ENCODE data around the gene HIVEP1.
"Not testable (repeated sequence)": the region's sequence is repeated elsewhere in the genome, so short reads cannot be mapped to it uniquely, and the experiment has no call there.

HIVEP1 gene

GRCh38 chr6:12090714-12091113 is 78.6 kb downstream of the HIVEP1 start:
- DNase-seq (ENCODE audit: low read depth) = no peak

GRCh38 chr6:12092762-12093161 is 80.7 kb downstream of the HIVEP1 start:
- no peak for DNase-seq (ENCODE audit: low read depth)

- no peak for DNase-seq (ENCODE audit: low read depth)
Measured at GRCh38 chr6:12094689-12095088, 82.6 kb downstream of the HIVEP1 start.

- DNase-seq (ENCODE audit: low read depth) = no peak
Measured at GRCh38 chr6:12096342-12096741, 84.2 kb downstream of the HIVEP1 start.

GRCh38 chr6:12097791-12098190 is 85.7 kb downstream of the HIVEP1 start:
- DNase-seq (ENCODE audit: low read depth) = no peak

GRCh38 chr6:12099623-12100338 is 87.7 kb downstream of the HIVEP1 start:
- no peak for DNase-seq (ENCODE audit: low read depth)

GRCh38 chr6:12101048-12101447 is 88.9 kb downstream of the HIVEP1 start:
- DNase-seq (ENCODE audit: low read depth) = no peak

GRCh38 chr6:12101653-12102312 is 89.7 kb downstream of the HIVEP1 start:
- DNase-seq (ENCODE audit: low read depth) = no peak

GRCh38 chr6:12102350-12102749 is 90.2 kb downstream of the HIVEP1 start:
- no peak for DNase-seq (ENCODE audit: low read depth)

- DNase-seq (ENCODE audit: low read depth) = no peak
Measured at GRCh38 chr6:12103158-12103557, 91.0 kb downstream of the HIVEP1 start.

- DNase-seq (ENCODE audit: low read depth) = no peak
Measured at GRCh38 chr6:12105271-12105670, 93.2 kb downstream of the HIVEP1 start.

GRCh38 chr6:12108376-12108775 is 96.3 kb downstream of the HIVEP1 start:
- not testable (repeated sequence) for DNase-seq (ENCODE audit: low read depth)

GRCh38 chr6:12110523-12111362 is 98.6 kb downstream of the HIVEP1 start:
- DNase-seq (ENCODE audit: low read depth) = no peak

GRCh38 chr6:12111363-12111670 is 99.2 kb downstream of the HIVEP1 start:
- no peak for DNase-seq (ENCODE audit: low read depth)

GRCh38 chr6:12112540-12113189 is 100.6 kb downstream of the HIVEP1 start:
- DNase-seq (ENCODE audit: low read depth) = no peak

- no peak for DNase-seq (ENCODE audit: low read depth)
Measured at GRCh38 chr6:12113190-12113577, 101.1 kb downstream of the HIVEP1 start.

GRCh38 chr6:12114055-12114503 is 102.0 kb downstream of the HIVEP1 start:
- no peak for DNase-seq (ENCODE audit: low read depth)

- no peak for DNase-seq (ENCODE audit: low read depth)
Measured at GRCh38 chr6:12115001-12115400, 102.9 kb downstream of the HIVEP1 start.

GRCh38 chr6:12115492-12115891 is 103.4 kb downstream of the HIVEP1 start:
- no peak for DNase-seq (ENCODE audit: low read depth)

- no peak for DNase-seq (ENCODE audit: low read depth)
Measured at GRCh38 chr6:12116264-12116800, 104.2 kb downstream of the HIVEP1 start.

- DNase-seq (ENCODE audit: low read depth) = no peak
Measured at GRCh38 chr6:12116978-12117377, 104.9 kb downstream of the HIVEP1 start.

GRCh38 chr6:12118607-12119006 is 106.5 kb downstream of the HIVEP1 start:
- DNase-seq (ENCODE audit: low read depth) = no peak

Measured in activated T-cell treated with anti-CD3 and anti-CD28 coated beads for 1 hour (primary cell).